CD14-positive monocyte (primary cell): ENCODE data around the gene DGKB. TPM values are rescaled to one million over a fixed set of nuclear protein-coding genes. Genes with fewer than 3 reads are reported as not detected.

Experiments
- DNase-seq, 3 donors: peaks; one replicate each; pipeline ENCODE4 v3.0.0-alpha.2; 2011 to 2022
- H2AFZ ChIP-seq: 2 replicates; pipeline ENCODE4 v1.6.0; 2012; ENCODE audit warnings: mild to moderate bottlenecking, low read depth, low read length, inconsistent platforms; ENCODE audit not compliant: insufficient read depth, poor library complexity, severe bottlenecking
- H3K27ac ChIP-seq, 2 donors: 1 replicate in 1 of 2; 2 replicates in 1 of 2; pipeline ENCODE4 v1.5.1; 2012 to 2013; ENCODE audit warnings: low read length in 2 of 2, control low read depth in 1 of 2, inconsistent platforms in 1 of 2, low read depth in 1 of 2, mild to moderate bottlenecking in 1 of 2
- H3K27me3 ChIP-seq, 2 donors: one replicate each; pipeline versions ENCODE4 v1.6.0 to v1.6.1; 2011 to 2013; ENCODE audit warnings: low read length in 2 of 2; ENCODE audit not compliant: control insufficient read depth in 2 of 2, insufficient read depth in 2 of 2
- H3K36me3 ChIP-seq, 2 donors: replicated peaks in 1 of 2; 1 replicate in 1 of 2; 2 replicates in 1 of 2; pipeline versions ENCODE4 v1.5.1 to v1.6.1; 2012 to 2013; ENCODE audit warnings: low read length in 2 of 2, control low read depth in 1 of 2, inconsistent platforms in 1 of 2, mild to moderate bottlenecking in 1 of 2; ENCODE audit not compliant: insufficient read depth in 2 of 2, control insufficient read depth in 1 of 2
- H3K4me1 ChIP-seq, 2 donors: 1 replicate in 1 of 2; 2 replicates in 1 of 2; pipeline versions ENCODE4 v1.5.1 to v1.6.1; 2012 to 2013; ENCODE audit warnings: low read length in 2 of 2, control low read depth in 1 of 2, inconsistent platforms in 1 of 2, mild to moderate bottlenecking in 1 of 2, moderate library complexity in 1 of 2; ENCODE audit not compliant: insufficient read depth in 2 of 2, control insufficient read depth in 1 of 2
- H3K4me2 ChIP-seq: replicated peaks from 2 replicates; pipeline ENCODE3; 2012; ENCODE audit warnings: low read length, moderate library complexity, mild to moderate bottlenecking; ENCODE audit not compliant: poor library complexity, severe bottlenecking; ENCODE audit errors: extremely low read depth
- H3K4me3 ChIP-seq, 3 experiments: fragments of 200-600 bp in 1 of 3; sonication (generic) in 1 of 3; replicated peaks in 1 of 3; 1 replicate in 2 of 3; 2 replicates in 1 of 3; pipeline ENCODE4 v1.5.1; 2011 to 2013; ENCODE audit warnings: low read length in 3 of 3, mild to moderate bottlenecking in 3 of 3, control low read depth in 2 of 3, low read depth in 2 of 3, inconsistent platforms in 1 of 3, moderate library complexity in 1 of 3
- H3K79me2 ChIP-seq: 2 replicates; pipeline ENCODE4 v1.6.0; 2012; ENCODE audit warnings: mild to moderate bottlenecking, control low read depth, inconsistent platforms, low read length, moderate library complexity; ENCODE audit not compliant: insufficient read depth
- H3K9ac ChIP-seq: 2 replicates; pipeline ENCODE4 v1.6.0; 2017; ENCODE audit warnings: low read length, mild to moderate bottlenecking; ENCODE audit not compliant: insufficient read depth, poor library complexity, severe bottlenecking
- H3K9me3 ChIP-seq, 2 donors: replicated peaks in 1 of 2; 1 replicate in 1 of 2; 2 replicates in 1 of 2; pipeline versions ENCODE4 v1.5.1 to v1.6.1; 2012 to 2013; ENCODE audit warnings: low read length in 2 of 2, control low read depth in 1 of 2; ENCODE audit not compliant: control insufficient read depth in 1 of 2, insufficient read depth in 1 of 2
- H4K20me1 ChIP-seq: 2 replicates; pipeline ENCODE4 v1.6.0; 2012; ENCODE audit warnings: mild to moderate bottlenecking, low read length, control low read depth, moderate library complexity; ENCODE audit not compliant: insufficient read depth
- H3K27ac Mint-ChIP-seq, 7 donors: one replicate each; pipeline ENCODE4 v1.8.0; 2020; ENCODE audit warnings: mild to moderate bottlenecking in 7 of 7, mixed read lengths in 7 of 7, moderate library complexity in 6 of 7, inconsistent platforms in 2 of 7
- H3K27me3 Mint-ChIP-seq, 3 donors: one replicate each; pipeline ENCODE4 v1.8.0; 2021 to 2022; ENCODE audit warnings: low read depth in 3 of 3, mild to moderate bottlenecking in 3 of 3, mixed read lengths in 3 of 3, moderate library complexity in 3 of 3, inconsistent platforms in 1 of 3
- H3K36me3 Mint-ChIP-seq, 2 donors: one replicate each; pipeline ENCODE4 v1.8.0; 2020; ENCODE audit warnings: mixed read lengths in 2 of 2, inconsistent platforms in 1 of 2, mild to moderate bottlenecking in 1 of 2
- H3K4me1 Mint-ChIP-seq: one replicate; pipeline ENCODE4 v1.8.0; 2020; ENCODE audit warnings: mild to moderate bottlenecking, mixed read lengths
- H3K4me3 Mint-ChIP-seq, 2 donors: one replicate each; pipeline ENCODE4 v1.8.0; 2020; ENCODE audit warnings: mild to moderate bottlenecking in 2 of 2, mixed read lengths in 2 of 2, moderate library complexity in 1 of 2
- H3K9me3 Mint-ChIP-seq, 7 donors: one replicate each; pipeline ENCODE4 v1.8.0; 2020 to 2022; ENCODE audit warnings: mixed read lengths in 7 of 7, mild to moderate bottlenecking in 6 of 7, moderate library complexity in 6 of 7, inconsistent platforms in 2 of 7
- WGBS: methylation state at CpG from one replicate; pipeline ENCODE4 v1.1.5; 2013; ENCODE audit warnings: missing lambda C conversion rate; ENCODE audit not compliant: insufficient coverage; 5-methylcytosine and 5-hydroxymethylcytosine counted together
- intact Hi-C, 2 donors: fragments of 100-400 bp; cut with micrococcal nuclease; formaldehyde crosslinking; loops; one replicate each; pipeline versions ENCODE4 v1.15.0 to v1.15.1; 2023
- polyA plus RNA-seq, 3 donors: library from polyadenylated mRNA; depleted of rRNA in 1 of 3; unstranded in 2 of 3; stranded (reverse) in 1 of 3; fragments of 300-500 nt in 2 of 3; fragments of >200 nt in 1 of 3; fragmentation: Illumina TruSeq in 2 of 3; gene quantifications; 1 replicate in 2 of 3; 2 replicates in 1 of 3; pipeline ENCODE4 v1.2.3, GENCODE V29; 2012 to 2021
- TF ChIP-seq, protein P1 (sequence below): fragments of 200-600 bp; IDR thresholded peaks from one replicate; pipeline ENCODE4 v1.8.0; 2022; ENCODE audit warnings: antibody characterized with exemption, mild to moderate bottlenecking

The DGKB gene
- polyA plus RNA-seq, 3 donors: not detected

GRCh38 chr7:14714161-14714728, 188.3 kb downstream of the DGKB start:
- H3K27ac Mint-ChIP-seq: no peak overlapping the region
- H3K4me3 ChIP-seq: no peak overlapping the region
- H3K27me3 Mint-ChIP-seq: peaks cover 0 to 4% (median 0%) of the 10 kb centered on the region in 3 donors
- H3K9me3 Mint-ChIP-seq: peaks cover 0 to 1% (median 0%) of the 10 kb centered on the region in 7 donors
- no peak overlapping the region for H3K27ac ChIP-seq
- no peak for DNase-seq
- H3K79me2 ChIP-seq: no peaks in the 10 kb centered on the region
- intact Hi-C loops: no loop called here
- TF ChIP-seq, protein P1, sequence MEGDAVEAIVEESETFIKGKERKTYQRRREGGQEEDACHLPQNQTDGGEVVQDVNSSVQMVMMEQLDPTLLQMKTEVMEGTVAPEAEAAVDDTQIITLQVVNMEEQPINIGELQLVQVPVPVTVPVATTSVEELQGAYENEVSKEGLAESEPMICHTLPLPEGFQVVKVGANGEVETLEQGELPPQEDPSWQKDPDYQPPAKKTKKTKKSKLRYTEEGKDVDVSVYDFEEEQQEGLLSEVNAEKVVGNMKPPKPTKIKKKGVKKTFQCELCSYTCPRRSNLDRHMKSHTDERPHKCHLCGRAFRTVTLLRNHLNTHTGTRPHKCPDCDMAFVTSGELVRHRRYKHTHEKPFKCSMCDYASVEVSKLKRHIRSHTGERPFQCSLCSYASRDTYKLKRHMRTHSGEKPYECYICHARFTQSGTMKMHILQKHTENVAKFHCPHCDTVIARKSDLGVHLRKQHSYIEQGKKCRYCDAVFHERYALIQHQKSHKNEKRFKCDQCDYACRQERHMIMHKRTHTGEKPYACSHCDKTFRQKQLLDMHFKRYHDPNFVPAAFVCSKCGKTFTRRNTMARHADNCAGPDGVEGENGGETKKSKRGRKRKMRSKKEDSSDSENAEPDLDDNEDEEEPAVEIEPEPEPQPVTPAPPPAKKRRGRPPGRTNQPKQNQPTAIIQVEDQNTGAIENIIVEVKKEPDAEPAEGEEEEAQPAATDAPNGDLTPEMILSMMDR: no peak
- H4K20me1 ChIP-seq: no peaks in the 10 kb centered on the region
- H3K36me3 Mint-ChIP-seq: no peaks in the 10 kb centered on the region
- 80% methylated on average over 1 of the region's 3 CpGs for WGBS
- H3K4me2 ChIP-seq: no peak overlapping the region
- no peaks in the 10 kb centered on the region for H3K9me3 ChIP-seq
- H2AFZ ChIP-seq: no peak overlapping the region
- no peak overlapping the region for H3K9ac ChIP-seq
- H3K4me1 ChIP-seq: no peaks in the 10 kb centered on the region
- no peak overlapping the region for H3K4me3 Mint-ChIP-seq
- no peaks in the 10 kb centered on the region for H3K36me3 ChIP-seq
- no peaks in the 10 kb centered on the region for H3K27me3 ChIP-seq
- H3K4me1 Mint-ChIP-seq: no peaks in the 10 kb centered on the region

GRCh38 chr7:14698239-14698638, 204.3 kb downstream of the DGKB start:
- DNase-seq: no peak
- intact Hi-C loops: no loop called here
- H3K9ac ChIP-seq: no peak overlapping the region
- H3K9me3 ChIP-seq: no peaks in the 10 kb centered on the region
- H3K27ac ChIP-seq: no peak overlapping the region
- no peak overlapping the region for H3K4me3 ChIP-seq
- H3K4me1 Mint-ChIP-seq: no peaks in the 10 kb centered on the region
- H4K20me1 ChIP-seq: no peaks in the 10 kb centered on the region
- H3K27me3 Mint-ChIP-seq: peaks cover 0 to 2% (median 1%) of the 10 kb centered on the region in 3 donors
- H3K27me3 ChIP-seq: no peaks in the 10 kb centered on the region
- H3K27ac Mint-ChIP-seq: no peak overlapping the region
- H3K79me2 ChIP-seq: no peaks in the 10 kb centered on the region
- no peaks in the 10 kb centered on the region for H3K36me3 ChIP-seq
- no peak overlapping the region for H3K4me2 ChIP-seq
- TF ChIP-seq, protein P1: no peak
- H3K4me3 Mint-ChIP-seq: no peak overlapping the region
- H3K36me3 Mint-ChIP-seq: no peaks in the 10 kb centered on the region
- H3K9me3 Mint-ChIP-seq: peaks cover 0 to 1% (median 0%) of the 10 kb centered on the region in 7 donors
- no peak overlapping the region for H2AFZ ChIP-seq
- no peaks in the 10 kb centered on the region for H3K4me1 ChIP-seq
